ENCODE measurements around the gene GABRR2.

DNA sequence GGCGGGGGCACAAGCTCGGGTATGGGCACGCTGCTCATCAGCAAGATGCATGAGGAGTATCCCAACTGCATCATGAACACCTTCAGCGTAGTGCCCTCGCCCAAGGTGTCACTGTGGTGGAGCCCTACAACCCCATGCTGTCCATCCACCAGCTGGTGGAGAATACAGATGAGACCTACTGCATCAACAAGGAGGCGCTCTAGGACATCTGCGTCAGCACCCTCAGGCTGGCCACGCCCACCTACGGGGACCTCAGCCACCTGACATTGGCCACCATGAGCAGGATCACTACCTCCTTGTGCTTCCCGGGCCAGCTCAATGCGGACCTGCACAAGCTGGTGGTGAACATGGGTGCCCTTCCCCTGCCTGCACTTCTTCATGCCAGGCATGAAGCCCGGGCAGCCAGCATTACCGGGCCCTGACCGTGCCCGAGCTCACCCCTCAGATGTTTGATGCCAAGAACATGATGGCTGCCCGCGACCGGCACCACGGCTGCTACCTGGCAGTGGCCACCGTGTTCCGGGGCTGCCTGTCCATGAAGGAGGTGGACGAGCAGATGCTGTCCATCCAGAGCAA is 12.8 kb downstream of the GABRR2 start:
- no peak for TF ChIP-seq EZH2phosphoT487 (IDR thresholded peaks at IDR 0.05; ENCODE audit: borderline replicate concordance)
- TF ChIP-seq, protein P1, sequence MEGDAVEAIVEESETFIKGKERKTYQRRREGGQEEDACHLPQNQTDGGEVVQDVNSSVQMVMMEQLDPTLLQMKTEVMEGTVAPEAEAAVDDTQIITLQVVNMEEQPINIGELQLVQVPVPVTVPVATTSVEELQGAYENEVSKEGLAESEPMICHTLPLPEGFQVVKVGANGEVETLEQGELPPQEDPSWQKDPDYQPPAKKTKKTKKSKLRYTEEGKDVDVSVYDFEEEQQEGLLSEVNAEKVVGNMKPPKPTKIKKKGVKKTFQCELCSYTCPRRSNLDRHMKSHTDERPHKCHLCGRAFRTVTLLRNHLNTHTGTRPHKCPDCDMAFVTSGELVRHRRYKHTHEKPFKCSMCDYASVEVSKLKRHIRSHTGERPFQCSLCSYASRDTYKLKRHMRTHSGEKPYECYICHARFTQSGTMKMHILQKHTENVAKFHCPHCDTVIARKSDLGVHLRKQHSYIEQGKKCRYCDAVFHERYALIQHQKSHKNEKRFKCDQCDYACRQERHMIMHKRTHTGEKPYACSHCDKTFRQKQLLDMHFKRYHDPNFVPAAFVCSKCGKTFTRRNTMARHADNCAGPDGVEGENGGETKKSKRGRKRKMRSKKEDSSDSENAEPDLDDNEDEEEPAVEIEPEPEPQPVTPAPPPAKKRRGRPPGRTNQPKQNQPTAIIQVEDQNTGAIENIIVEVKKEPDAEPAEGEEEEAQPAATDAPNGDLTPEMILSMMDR (conservative IDR thresholded peaks at IDR 0.05; ENCODE audit: low read length) = no peak

Data from Loucy (cell line).